ENCODE results near the gene PRDM5. TPM values are rescaled to one million over a fixed set of nuclear protein-coding genes. Genes with fewer than 3 reads are reported as not detected.

PRDM5 gene
- total and polyA plus RNA-seq, 2 of the 13 experiments (the other 11 are each of a cell fraction or from before 2014, with no cell fraction given), result not detected

- TF ChIP-seq PREB (CRISPR knock-in tag; IDR thresholded peaks at IDR 0.05), result no peak
- no peak for TF ChIP-seq ZNF274 (CRISPR knock-in tag; IDR thresholded peaks at IDR 0.05)
- TF ChIP-seq ZBTB7A (CRISPR knock-in tag; IDR thresholded peaks at IDR 0.05), result no peak
- no peak for TF ChIP-seq CENPX (CRISPR knock-in tag; IDR thresholded peaks at IDR 0.05)
- TF ChIP-seq HNF4G (IDR thresholded peaks at IDR 0.05; ENCODE audit: borderline replicate concordance, low read depth, low read length), result no peak
- TF ChIP-seq HNF4G (CRISPR knock-in tag; IDR thresholded peaks at IDR 0.05; ENCODE audit: borderline replicate concordance, low read depth), result no peak
Observed at GRCh38 chr4:120942776-120943175, 20.2 kb upstream of the PRDM5 start (continued).

GRCh38 chr4:120940547-120940946, 18.0 kb upstream of the PRDM5 start:
- TF ChIP-seq FOXO1 (CRISPR knock-in tag; IDR thresholded peaks at IDR 0.05), result no peak
- TF ChIP-seq ZNF510 (CRISPR knock-in tag; IDR thresholded peaks at IDR 0.05; ENCODE audit: low read depth), result no peak
- TF ChIP-seq MBNL3 (CRISPR knock-in tag; conservative IDR thresholded peaks at IDR 0.05), result no peak
- no peak for TF ChIP-seq CHD2 (IDR thresholded peaks at IDR 0.05; ENCODE audit: low read depth, low read length)
- no peak for TF ChIP-seq ZNF605 (CRISPR knock-in tag; IDR thresholded peaks at IDR 0.05)
- TF ChIP-seq THYN1 (CRISPR knock-in tag; IDR thresholded peaks at IDR 0.05; ENCODE audit: borderline replicate concordance, low read depth), result no peak
- no peak for TF ChIP-seq ZNF639 (CRISPR knock-in tag; conservative IDR thresholded peaks at IDR 0.05)
- TF ChIP-seq ZNF883 (CRISPR knock-in tag; IDR thresholded peaks at IDR 0.05; ENCODE audit: not compliant biosample characterization), result no peak
- TF ChIP-seq NFE2L2 (IDR thresholded peaks at IDR 0.05; ENCODE audit: low read length), result no peak
- no peak for TF ChIP-seq ETS1 (CRISPR knock-in tag; IDR thresholded peaks at IDR 0.05)
- no peak overlapping the region for H3K27ac ChIP-seq (ENCODE audit: extremely low read length, insufficient read depth, low read length)
- H3K4me3 ChIP-seq (replicated peaks in 1 of 3; ENCODE audit: insufficient read depth in 1 of 3, low read depth in 2 of 3, low read length in 3 of 3), result no peak overlapping the region
- BruUV-seq (replicated peaks), result no TSS peak
- no peak overlapping the region for H2AFZ ChIP-seq (ENCODE audit: low read length)
- CTCF ChIA-PET (ENCODE audit: low intra/inter-chr PET ratio, low total read pairs), result no interaction called here
- intact Hi-C loops (cut with micrococcal nuclease; ENCODE audit: unreplicated experiment), result no loop called here
- ATAC-seq (no peak), FAIRE-seq (no peak), DNase-seq (ENCODE audit: low spot score) (no peak)
- no peaks in the 10 kb centered on the region for H3K79me2 ChIP-seq (ENCODE audit: insufficient read depth, low read length)
- in situ Hi-C loops (cut with HindIII; ENCODE audit: extremely low pct_ligation_motif_present, low pct_unique_long_range_greater_than_20kb), result no loop called here
- 0% methylated on average over 2 of the region's 2 CpGs for WGBS (ENCODE audit: low lambda C conversion rate)
- POLR2A ChIA-PET, result no interaction called here
- H3K4me1 ChIP-seq (ENCODE audit: insufficient read depth, low read length), result no peaks in the 10 kb centered on the region
- H3K36me3 ChIP-seq (replicated peaks in 1 of 2; ENCODE audit: control insufficient read depth in 1 of 2, insufficient read depth in 2 of 2, low read length in 2 of 2), result no peaks in the 10 kb centered on the region
- H3K9ac ChIP-seq (ENCODE audit: insufficient read depth, low read depth, low read length), result no peak overlapping the region
- H3K27me3 ChIP-seq (ENCODE audit: control insufficient read depth in 1 of 2, insufficient read depth in 2 of 2, low read length in 2 of 2), result no peaks in the 10 kb centered on the region
- H4K20me1 ChIP-seq (ENCODE audit: insufficient read depth, low read length), result no peaks in the 10 kb centered on the region
- H3K9me3 ChIP-seq (ENCODE audit: low read length), result no peaks in the 10 kb centered on the region
- no peak overlapping the region for H3K4me2 ChIP-seq (ENCODE audit: low read depth, low read length)
